Measurements from ENCODE around the gene MYH13.
"Not testable (repeated sequence)": the region's sequence is repeated elsewhere in the genome, so short reads cannot be mapped to it uniquely, and the experiment has no call there.

MYH13 gene

DNA sequence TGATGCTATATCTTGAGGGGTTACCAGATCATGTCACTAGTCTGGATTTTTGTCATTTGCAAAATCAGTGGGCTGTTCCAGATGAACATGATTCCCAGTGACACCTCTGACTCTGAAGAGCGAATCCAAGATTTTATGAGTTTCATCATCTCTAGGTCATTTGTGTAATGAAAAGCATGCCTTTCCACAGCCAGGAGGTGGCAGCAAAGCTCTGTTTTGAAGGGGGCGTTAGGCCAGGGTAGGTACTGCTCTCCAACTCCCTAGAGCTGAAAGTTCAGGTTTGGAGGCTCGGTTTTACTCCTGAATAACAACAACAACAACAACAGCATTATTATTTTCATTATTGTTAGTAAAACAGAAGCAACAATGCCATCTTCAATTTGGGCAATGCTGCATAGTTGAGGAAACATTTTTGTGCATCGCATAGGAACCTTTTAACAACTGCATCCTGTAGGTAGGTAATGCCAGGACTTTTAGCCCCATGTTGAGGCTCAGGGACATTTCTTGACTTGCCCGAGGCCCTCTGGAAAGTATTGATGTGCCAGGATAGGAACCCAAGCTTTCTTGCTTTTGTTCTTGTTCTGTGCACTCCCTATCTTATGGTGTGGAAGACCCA is 77.0 kb downstream of the MYH13 start:
- DNase-seq, result peak; percentile 16

- no peak for DNase-seq
Observed at GRCh38 chr17:10294180-10294579, 78.6 kb downstream of the MYH13 start.

DNA sequence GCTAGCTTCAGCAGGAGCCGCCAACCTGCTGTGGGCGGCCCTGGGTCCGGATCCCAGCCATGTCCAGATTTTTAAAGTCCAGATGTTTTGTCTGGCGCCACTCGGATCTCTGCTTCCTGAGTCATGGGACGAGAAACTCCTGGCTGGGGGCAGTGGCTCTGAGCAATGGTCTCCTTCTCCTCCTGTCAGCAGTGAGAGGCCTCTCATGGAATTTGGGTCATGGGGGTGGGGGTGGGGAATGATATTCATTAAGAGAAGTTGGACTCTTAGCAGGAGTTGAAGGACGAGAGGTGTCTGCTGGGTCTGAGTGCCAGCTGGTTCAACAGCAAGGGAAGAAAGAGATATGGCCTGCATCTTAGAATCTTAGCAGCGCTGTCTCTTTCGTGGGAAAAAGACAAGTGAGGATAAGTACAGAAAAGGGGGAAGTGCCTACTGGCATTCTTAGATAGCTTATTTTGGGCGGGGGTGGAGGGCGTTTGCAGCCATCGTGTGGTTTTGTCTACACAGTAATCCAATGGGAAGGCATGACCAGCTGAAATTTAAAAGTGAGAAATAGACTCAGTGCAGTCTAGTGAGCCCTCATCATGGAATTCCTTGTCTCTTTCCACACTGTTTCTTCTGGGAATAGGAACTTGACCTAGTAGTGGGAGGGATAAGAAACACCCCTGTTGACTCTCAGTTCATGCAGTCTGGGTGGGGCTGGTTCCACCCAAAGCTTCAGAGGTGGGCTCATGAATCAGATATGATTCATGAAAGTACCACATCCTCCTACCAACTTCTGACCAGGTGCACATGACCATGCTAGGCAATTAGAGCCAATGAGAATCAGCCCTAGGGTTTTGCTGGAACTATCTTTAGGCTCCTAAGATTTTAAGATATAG is 80.5 kb downstream of the MYH13 start:
- no peak for DNase-seq

- not testable (repeated sequence) for DNase-seq
Observed at GRCh38 chr17:10291576-10291975, 81.2 kb downstream of the MYH13 start.

DNA sequence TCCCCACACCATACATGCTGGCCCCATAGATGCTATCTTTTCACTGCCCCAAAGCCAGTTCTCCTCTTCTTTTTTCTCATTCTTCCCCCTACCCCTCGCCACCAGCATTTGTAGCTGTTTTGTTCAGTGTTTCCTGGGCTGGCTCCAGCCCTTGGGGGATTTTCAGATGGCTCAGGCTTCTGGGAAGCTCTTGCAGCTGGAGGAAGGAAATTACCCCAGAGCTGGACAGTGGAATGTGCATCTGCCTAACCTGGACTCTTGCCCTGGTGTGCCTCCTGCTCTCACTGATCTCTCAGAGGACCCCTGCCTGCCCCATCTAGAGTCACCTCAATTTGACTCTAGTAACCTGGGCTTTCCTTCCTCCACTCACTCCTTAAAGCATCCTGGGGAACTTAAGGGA is 82.8 kb downstream of the MYH13 start:
- DNase-seq, result no peak

GRCh38 chr17:10286324-10286723 is 86.5 kb downstream of the MYH13 start:
- no peak for DNase-seq

DNA sequence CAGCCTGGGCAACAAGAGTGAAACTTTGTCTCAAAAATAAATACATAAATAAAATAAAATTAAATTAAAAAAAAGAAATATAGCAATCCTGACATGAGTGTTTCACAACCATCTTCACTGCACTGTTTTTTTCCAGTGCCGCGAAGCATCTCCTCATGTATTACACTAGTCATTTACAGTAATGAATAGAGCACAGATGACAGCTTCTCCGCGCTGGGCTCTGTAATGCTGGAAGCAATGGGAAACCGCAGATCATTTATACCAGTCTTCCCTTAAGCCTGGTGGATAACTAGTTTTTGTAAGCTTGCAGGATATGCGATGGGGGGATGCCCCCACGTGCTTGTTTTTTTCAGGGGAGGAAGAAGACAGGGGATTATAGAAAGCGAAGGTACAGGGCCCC is 86.9 kb downstream of the MYH13 start:
- no peak for DNase-seq

GRCh38 chr17:10280068-10280467 is 92.7 kb downstream of the MYH13 start:
- no peak for DNase-seq

GRCh38 chr17:10278218-10278617 is 94.6 kb downstream of the MYH13 start:
- no peak for DNase-seq

DNA sequence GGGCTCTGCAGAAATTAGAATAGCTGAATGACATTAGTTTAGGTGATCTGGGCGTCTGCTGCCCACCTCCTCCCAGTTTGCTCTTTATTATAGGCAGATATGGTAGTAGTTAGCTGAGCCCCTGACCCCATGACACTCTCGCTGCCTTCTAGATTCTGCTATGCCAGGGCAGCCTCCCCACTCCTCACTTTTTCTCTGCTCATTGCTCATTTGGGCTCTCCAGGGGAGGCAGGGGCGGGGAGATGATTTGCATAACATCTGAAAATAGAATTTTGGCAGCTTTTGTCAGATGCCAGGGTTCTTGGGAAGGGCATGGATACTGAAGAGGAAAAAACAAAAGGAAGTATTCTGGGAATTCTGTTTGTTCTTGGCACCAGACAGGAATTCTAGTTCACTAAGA is 96.4 kb downstream of the MYH13 start:
- DNase-seq, result no peak

DNA sequence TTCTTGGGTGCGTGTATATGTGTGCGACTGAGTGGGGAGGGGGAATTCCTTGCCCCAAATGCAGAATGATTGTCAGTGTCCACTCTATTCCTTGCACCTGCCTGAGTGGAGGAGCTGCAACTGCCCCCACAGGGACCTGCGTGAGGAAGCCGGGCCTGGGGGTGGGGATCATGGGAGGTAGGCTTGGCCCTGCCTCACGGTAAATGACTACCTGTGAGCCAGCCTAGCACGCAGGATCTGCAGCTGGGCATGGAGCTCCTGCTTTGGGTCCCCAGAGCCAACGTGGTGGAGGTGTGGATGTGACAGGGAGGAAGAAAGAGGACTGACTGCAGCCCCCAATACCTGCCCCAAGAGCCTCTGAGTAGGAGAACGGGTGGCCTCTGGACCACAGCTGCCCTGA is 97.4 kb downstream of the MYH13 start:
- no peak for DNase-seq

- no peak for DNase-seq
Observed at GRCh38 chr17:10271106-10271562, 101.7 kb downstream of the MYH13 start.

DNA sequence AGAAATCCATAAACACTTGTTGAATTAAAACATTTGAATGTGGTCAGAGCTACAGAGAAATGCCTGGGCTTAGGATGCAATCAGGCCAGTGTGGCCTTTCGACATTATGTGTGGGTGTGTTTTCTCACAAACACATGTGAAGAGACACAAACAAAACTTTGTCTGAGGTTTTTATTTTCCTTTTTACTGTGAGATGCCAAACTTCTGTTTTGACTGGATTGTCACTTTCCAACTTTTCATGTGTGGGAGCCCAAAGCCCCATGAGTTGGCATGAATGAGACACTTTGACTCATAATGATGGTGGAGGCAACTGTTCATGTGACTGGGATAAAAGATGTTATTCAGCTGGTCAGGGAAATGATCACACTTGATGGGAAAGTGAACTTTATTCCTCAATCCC is 102.5 kb downstream of the MYH13 start:
- no peak for DNase-seq

- DNase-seq, result no peak
Observed at GRCh38 chr17:10268005-10268404, 104.8 kb downstream of the MYH13 start.

- no peak for DNase-seq
Observed at GRCh38 chr17:10266296-10266876, 106.4 kb downstream of the MYH13 start.

GRCh38 chr17:10265100-10265810 is 107.6 kb downstream of the MYH13 start:
- DNase-seq, result no peak

- DNase-seq, result no peak
Observed at GRCh38 chr17:10264051-10264450, 108.8 kb downstream of the MYH13 start.

DNA sequence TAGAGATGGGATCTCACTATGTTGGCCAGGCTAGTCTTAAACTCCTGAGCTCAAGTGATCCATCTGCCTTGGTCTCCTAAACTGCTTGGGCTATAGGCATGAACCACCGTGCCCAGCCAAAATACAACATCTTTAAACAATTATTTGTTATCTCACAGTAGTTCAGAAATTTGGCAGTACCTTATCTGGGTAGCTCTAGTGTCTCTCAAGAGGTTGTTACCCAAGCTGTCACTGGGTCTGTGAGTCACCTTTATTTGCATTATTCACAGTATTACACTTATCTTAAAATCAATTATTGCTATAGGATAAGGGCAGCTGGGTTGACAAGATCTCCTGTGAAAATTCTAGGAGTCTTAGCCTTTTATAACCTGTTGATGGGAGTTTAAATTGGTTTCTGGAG is 110.4 kb downstream of the MYH13 start:
- DNase-seq, result no peak

DNA sequence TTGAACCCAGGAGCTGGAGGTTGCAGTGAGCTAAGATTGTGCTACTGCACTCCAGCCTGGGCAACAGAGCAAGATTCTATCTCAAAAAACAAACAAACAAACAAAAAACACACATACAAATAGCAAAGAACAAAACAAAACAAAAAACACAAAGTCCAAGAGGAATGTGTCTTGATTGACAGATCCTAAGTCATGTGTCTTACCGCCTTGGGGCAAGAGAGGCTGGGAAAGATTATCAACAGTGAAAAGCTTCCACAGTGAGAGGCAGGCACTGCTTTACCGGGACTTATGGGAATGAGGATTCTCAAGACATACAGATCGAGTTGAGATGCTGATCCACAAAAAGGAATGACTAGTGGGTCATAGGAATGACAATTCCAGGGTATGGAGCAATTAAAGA is 111.7 kb downstream of the MYH13 start:
- no peak for DNase-seq

GRCh38 chr17:10251212-10251948 is 121.4 kb downstream of the MYH13 start:
- DNase-seq, result no peak

Measured in CD4-positive, alpha-beta T cell treated with Interleukin-12 subunit alpha and Interleukin-12 subunit beta, for 1 hour (primary cell).